HS-5 (cell line): Measurements from ENCODE around the gene CD6.

Source experiments
- DNase-seq: peaks from one replicate; pipeline ENCODE4 v3.0.0-alpha.2; 2012; ENCODE audit warnings: low read depth

The CD6 gene

GRCh38 chr11:61010466-61011228 lies 39.2 kb downstream of the CD6 start:
- no peak for DNase-seq

- DNase-seq, result no peak
These were observed 39.9 kb downstream of the CD6 start for GRCh38 chr11:61011229-61011870.

- DNase-seq, result no peak
These were observed 40.7 kb downstream of the CD6 start for GRCh38 chr11:61011950-61012736.

- no peak for DNase-seq
These were observed 41.3 kb downstream of the CD6 start for GRCh38 chr11:61012737-61013215.

- no peak for DNase-seq
These were observed 46.6 kb downstream of the CD6 start for GRCh38 chr11:61018059-61018458.

- no peak for DNase-seq
These were observed 47.8 kb downstream of the CD6 start for GRCh38 chr11:61019037-61019831.

GRCh38 chr11:61019832-61020405 lies 48.4 kb downstream of the CD6 start:
- no peak for DNase-seq

GRCh38 chr11:61020551-61021235 lies 49.2 kb downstream of the CD6 start:
- DNase-seq, result no peak

GRCh38 chr11:61021661-61022212 lies 50.3 kb downstream of the CD6 start:
- no peak for DNase-seq

GRCh38 chr11:61022311-61023085 lies 51.0 kb downstream of the CD6 start:
- DNase-seq, result no peak

GRCh38 chr11:61023086-61023965 lies 51.8 kb downstream of the CD6 start:
- DNase-seq, result no peak

- no peak for DNase-seq
These were observed 52.5 kb downstream of the CD6 start for GRCh38 chr11:61023966-61024295.

GRCh38 chr11:61024938-61025820 lies 53.7 kb downstream of the CD6 start:
- no peak for DNase-seq

GRCh38 chr11:61025821-61026120 lies 54.3 kb downstream of the CD6 start:
- DNase-seq, result no peak

GRCh38 chr11:61026121-61027031 lies 54.9 kb downstream of the CD6 start:
- no peak for DNase-seq

- no peak for DNase-seq
These were observed 55.8 kb downstream of the CD6 start for GRCh38 chr11:61027141-61027840.
